HCT116 (cell line): ENCODE results near the gene NLGN2. TPM values are rescaled to one million over a fixed set of nuclear protein-coding genes. Genes with fewer than 3 reads are reported as not detected.

ENCODE experiments used
- ATAC-seq: fragments of 200-7000 bp; cut with Tn5 transposase; 2 replicates; pipeline ENCODE4 v1.9.1; 2020; ENCODE audit warnings: mild to moderate bottlenecking, moderate library complexity
- BruUV-seq: library from RNA; stranded (reverse); fragments of 400-500 nt; replicated peaks from 2 replicates; lab custom pipeline; 2021; lab: Mats Ljungman, UMichigan
- CTCF ChIA-PET: fragments of 300-600 bp; sonication (Branson Sonifier 250); formaldehyde crosslinking; loops from one replicate; lab custom pipeline; 2021; ENCODE audit warnings: antibody characterized with exemption; lab: Charles Lee
- POLR2A ChIA-PET: fragments of 300-600, 350-600 bp; sonication (Branson Sonifier 250); formaldehyde crosslinking; loops from one replicate; lab custom pipeline; 2021; ENCODE audit warnings: antibody characterized with exemption; lab: Charles Lee
- RAD21 ChIA-PET, 2 experiments: fragments of 300-600 bp; sonication (Branson Sonifier 250); formaldehyde crosslinking; loops; one replicate each; lab custom pipeline; 2023; ENCODE audit warnings: low total read pairs in 2 of 2; ENCODE audit not compliant: uncharacterized antibody in 2 of 2, unreplicated experiment in 2 of 2, low non-redundant PET in 1 of 2; lab: Charles Lee
- DNase-seq: peaks from one replicate; pipeline ENCODE4 v3.0.0-alpha.2; 2010; ENCODE audit warnings: low read depth, low spot score
- H2AFZ ChIP-seq: fragments of 200-600 bp; shearing (Covaris generic), sonication (generic); 2 replicates; pipeline ENCODE4 v1.6.1; 2017; ENCODE audit warnings: low read depth, mixed run types, mixed read lengths, antibody characterized with exemption, low read length; ENCODE audit not compliant: poor library complexity, severe bottlenecking
- H3K27ac ChIP-seq: 2 replicates; pipeline ENCODE4 v1.5.1; 2012; ENCODE audit warnings: low read depth, low read length
- H3K27me3 ChIP-seq: fragments of 200-600 bp; sonication (generic); 2 replicates; pipeline ENCODE4 v1.6.1; 2016; ENCODE audit warnings: mixed run types, low read length, mixed read lengths; ENCODE audit not compliant: insufficient read depth
- H3K36me3 ChIP-seq, 2 experiments: fragments of 200-500 bp in 1 of 2; fragments of 200-600 bp in 1 of 2; sonication (Bioruptor generic) in 1 of 2; sonication (generic) in 1 of 2; 2 replicates each; pipeline versions ENCODE4 v1.5.1 to v1.6.1; 2014 to 2016; ENCODE audit warnings: low read length in 2 of 2, inconsistent platforms in 1 of 2, mixed read lengths in 1 of 2, mixed run types in 1 of 2; ENCODE audit not compliant: insufficient read depth in 2 of 2, control insufficient read depth in 1 of 2
- H3K4me1 ChIP-seq, 2 experiments: fragments of 200-600 bp in 1 of 2; sonication (generic) in 1 of 2; 2 replicates each; pipeline versions ENCODE4 v1.5.1 to v1.6.1; 2012 to 2017; ENCODE audit warnings: low read length in 2 of 2, inconsistent platforms in 1 of 2, mild to moderate bottlenecking in 1 of 2, mixed read lengths in 1 of 2, mixed run types in 1 of 2, moderate library complexity in 1 of 2; ENCODE audit not compliant: insufficient read depth in 2 of 2, control insufficient read depth in 1 of 2
- H3K4me2 ChIP-seq: fragments of 200-600 bp; sonication (generic); 2 replicates; pipeline ENCODE4 v1.6.1; 2017; ENCODE audit warnings: mixed run types, low read length, mixed read lengths
- H3K4me3 ChIP-seq, 2 experiments: fragments of 200-600 bp in 1 of 2; sonication (generic) in 1 of 2; replicated peaks in 1 of 2; 2 replicates each; pipeline ENCODE4 v1.5.1; 2011 to 2016; ENCODE audit warnings: low read length in 2 of 2, control low read depth in 1 of 2, low read depth in 1 of 2, mild to moderate bottlenecking in 1 of 2, mixed read lengths in 1 of 2, mixed run types in 1 of 2
- H3K79me2 ChIP-seq: fragments of 200-600 bp; sonication (generic); 2 replicates; pipeline ENCODE4 v1.6.1; 2017; ENCODE audit warnings: mild to moderate bottlenecking, mixed run types, low read length, moderate library complexity, mixed read lengths; ENCODE audit not compliant: insufficient read depth
- H3K9ac ChIP-seq: fragments of 200-600 bp; sonication (generic); 2 replicates; pipeline ENCODE4 v1.6.1; 2016; ENCODE audit warnings: low read length, mixed read lengths
- H3K9me2 ChIP-seq: fragments of 200-600 bp; sonication (generic), shearing (Covaris generic); 2 replicates; pipeline ENCODE4 v1.6.1; 2017; ENCODE audit warnings: mixed run types, mild to moderate bottlenecking, moderate library complexity; ENCODE audit not compliant: insufficient read depth
- H3K9me3 ChIP-seq, 2 experiments: fragments of 200-500 bp in 1 of 2; fragments of 200-600 bp in 1 of 2; sonication (Bioruptor generic) in 1 of 2; sonication (generic) in 1 of 2; 2 replicates each; pipeline ENCODE4 v1.6.1; 2014 to 2017; ENCODE audit warnings: low read length in 2 of 2, mixed read lengths in 2 of 2, inconsistent platforms in 1 of 2, low read depth in 1 of 2, mild to moderate bottlenecking in 1 of 2, mixed run types in 1 of 2, moderate library complexity in 1 of 2; ENCODE audit not compliant: control insufficient read depth in 1 of 2, insufficient read depth in 1 of 2
- H4K20me1 ChIP-seq: fragments of 200-600 bp; sonication (generic), shearing (Covaris generic); 2 replicates; pipeline ENCODE4 v1.6.1; 2017; ENCODE audit warnings: mixed run types, mild to moderate bottlenecking, moderate library complexity; ENCODE audit not compliant: insufficient read depth
- CBX3 ChIP-seq: IDR thresholded peaks from 2 replicates; pipeline ENCODE4 v1.6.1; 2012; ENCODE audit warnings: low read depth
- CEBPB ChIP-seq: IDR thresholded peaks from 2 replicates; pipeline ENCODE4 v1.6.1; 2012; ENCODE audit warnings: low read depth
- EGR1 ChIP-seq: IDR thresholded peaks from 2 replicates; pipeline ENCODE4 v1.6.1; 2012; ENCODE audit warnings: low read depth
- ELF1 ChIP-seq: IDR thresholded peaks from 2 replicates; pipeline ENCODE4 v1.6.1; 2012; ENCODE audit warnings: low read depth, borderline replicate concordance
- EZH2phosphoT487 ChIP-seq: fragments of 200-600 bp; IDR thresholded peaks from 2 replicates; pipeline ENCODE4 v1.6.1; 2018; ENCODE audit warnings: antibody characterized with exemption, borderline replicate concordance
- FOSL1 ChIP-seq: IDR thresholded peaks from 2 replicates; pipeline ENCODE4 v1.6.1; 2012; ENCODE audit warnings: low read depth
- JUND ChIP-seq: IDR thresholded peaks from 2 replicates; pipeline ENCODE4 v1.6.1; 2012
- MAX ChIP-seq: IDR thresholded peaks from 2 replicates; pipeline ENCODE4 v1.6.1; 2012
- POLR2AphosphoS5 ChIP-seq: IDR thresholded peaks from 2 replicates; pipeline ENCODE4 v1.6.1; 2011; ENCODE audit warnings: mild to moderate bottlenecking, low read depth, low read length, moderate library complexity
- RAD21 ChIP-seq: IDR thresholded peaks from 2 replicates; pipeline ENCODE4 v1.6.1; 2012; ENCODE audit warnings: low read depth, mild to moderate bottlenecking
- REST ChIP-seq: IDR thresholded peaks from 2 replicates; pipeline ENCODE4 v1.6.1; 2012; ENCODE audit warnings: low read depth
- SIN3A ChIP-seq: IDR thresholded peaks from 2 replicates; pipeline ENCODE4 v1.6.1; 2012; ENCODE audit warnings: low read depth
- SP1 ChIP-seq: IDR thresholded peaks from 2 replicates; pipeline ENCODE4 v1.6.1; 2012; ENCODE audit warnings: low read depth
- TCF7L2 ChIP-seq: IDR thresholded peaks from 2 replicates; pipeline ENCODE4 v1.7.0; 2011; ENCODE audit warnings: borderline replicate concordance, inconsistent platforms; ENCODE audit not compliant: insufficient read depth, insufficient read length; ENCODE audit errors: extremely low read depth
- YY1 ChIP-seq: IDR thresholded peaks from 2 replicates; pipeline ENCODE4 v1.6.1; 2011; ENCODE audit warnings: low read length, low read depth, moderate library complexity, mild to moderate bottlenecking; ENCODE audit not compliant: insufficient replicate concordance; ENCODE audit errors: extremely low read depth
- ZNF274 ChIP-seq: fragments of 200-500 bp; sonication (Bioruptor generic); IDR thresholded peaks from 2 replicates; pipeline ENCODE4 v1.6.1; 2014; ENCODE audit warnings: mild to moderate bottlenecking, low read depth, low read length, inconsistent platforms
- intact Hi-C: fragments of 100-400 bp; cut with micrococcal nuclease; formaldehyde crosslinking; loops from 2 replicates; pipeline ENCODE4 v1.10.0; 2022
- total RNA-seq: library from RNA; stranded (reverse); gene quantifications from one replicate; pipeline ENCODE4 v1.2.1, GENCODE V29; 2021; ENCODE audit not compliant: unreplicated experiment

Gene NLGN2
- total RNA-seq, 1 experiment from 2014 or later, result 60.5 TPM

- Histone ChIP-seq H2AFZ (no peak within 1 kb of the TSS), H3K36me3 (peaks cover 0 to 2% of the 10 kb centered on the region in 2 experiments; a peak in 1 of 4 replicates), H3K79me2 (no peaks in the 10 kb centered on the region), H3K9me2 (no peaks in the 10 kb centered on the region), H4K20me1 (no peaks in the 10 kb centered on the region), H3K9ac (no peak within 1 kb of the TSS), H3K4me2 (no peak within 1 kb of the TSS), H3K9me3 (no peaks in the 10 kb centered on the region), H3K4me1 (no peaks in the 10 kb centered on the region), H3K27me3 (no peaks in the 10 kb centered on the region), H3K27ac (no peak within 1 kb of the TSS), H3K4me3 (no peak within 1 kb of the TSS)
- CTCF ChIA-PET, result no interaction called here
- intact Hi-C loops, result no loop called here
- POLR2A ChIA-PET, result interaction anchor here (1.7 kb wide), 1 partner anchor 16 kb away, joined by 8 read pairs; the partner anchor contains the start of gene TMEM256
- no peak for TF ChIP-seq ELF1
- no peak for TF ChIP-seq SIN3A
- TF ChIP-seq CEBPB, result no peak
- TF ChIP-seq CBX3, result no peak
- TF ChIP-seq MAX, result no peak
- TF ChIP-seq POLR2AphosphoS5, result no peak
- TF ChIP-seq REST, result no peak
- TF ChIP-seq FOSL1, result no peak
- TF ChIP-seq EGR1, result no peak
- no peak for TF ChIP-seq JUND
- TF ChIP-seq ZNF274, result no peak
- TF ChIP-seq RAD21, result no peak
- no peak for TF ChIP-seq YY1
- no peak for TF ChIP-seq EZH2phosphoT487
- no peak for TF ChIP-seq SP1
- TF ChIP-seq TCF7L2, result no peak
- BruUV-seq, result no TSS peak
- RAD21 ChIA-PET, result no interaction called here
- ATAC-seq (no peak), DNase-seq (no peak)
Observed at GRCh38 chr17:7419819-7420610, 12.4 kb downstream of the NLGN2 start, which contains the start of gene SPEM1. SPEM1 (plus strand) TSS chr17:7420324; CDS start chr17:7420385, 61 bp downstream.
